ENCODE results near the gene CKS2. TPM values are rescaled to one million over a fixed set of nuclear protein-coding genes. Genes with fewer than 3 reads are reported as not detected.
"Not testable (repeated sequence)": the region's sequence is repeated elsewhere in the genome, so short reads cannot be mapped to it uniquely, and the experiment has no call there.

Gene CKS2
- 194 and 265 TPM in 2 replicates for total RNA-seq (2014; rRNA removed)
- 201 TPM for polyA plus RNA-seq (2012)

DNA sequence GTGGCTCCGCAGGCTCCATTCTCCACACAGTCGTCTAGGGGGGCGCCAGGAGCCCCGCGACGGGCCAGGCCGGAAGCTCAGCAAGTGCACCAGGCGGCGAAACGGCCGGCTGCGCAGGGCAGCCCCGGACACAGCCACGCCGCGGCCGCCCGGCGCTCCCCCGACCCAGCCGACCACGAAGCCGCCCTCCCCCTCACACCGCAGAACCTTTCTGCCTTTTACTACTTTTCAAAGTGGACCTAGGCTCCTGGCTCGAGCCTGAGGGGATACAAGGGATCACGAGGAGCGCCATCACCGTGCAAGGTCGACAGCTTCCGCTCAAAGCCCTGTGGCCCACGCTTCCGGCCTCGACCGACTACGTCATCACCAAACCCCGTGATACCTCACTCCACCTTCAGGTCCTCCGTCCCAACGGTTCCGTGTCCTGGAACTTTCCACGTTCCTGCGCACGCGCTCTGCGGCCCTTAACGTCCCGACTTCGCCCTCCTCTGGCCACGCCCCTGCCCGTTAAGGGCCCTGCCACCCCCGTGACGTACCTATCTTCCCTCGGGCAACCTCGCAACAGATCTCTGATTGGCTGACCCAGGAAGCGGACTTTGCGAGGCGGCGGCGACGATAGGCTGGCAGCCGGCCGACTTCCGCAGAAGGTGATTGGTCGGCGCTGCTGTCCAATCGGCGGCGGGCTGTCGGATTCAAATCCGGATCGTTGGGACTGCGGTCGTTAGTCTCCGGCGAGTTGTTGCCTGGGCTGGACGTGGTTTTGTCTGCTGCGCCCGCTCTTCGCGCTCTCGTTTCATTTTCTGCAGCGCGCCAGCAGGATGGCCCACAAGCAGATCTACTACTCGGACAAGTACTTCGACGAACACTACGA, at the start of gene CKS2:
TSS of gene CKS2 (plus strand) at position 721 of the 871 bp plus-strand sequence. CDS start at position 819, 98 bp downstream.
- DNase-seq (ENCODE audit: low read depth) = peak; percentile 100

DNA sequence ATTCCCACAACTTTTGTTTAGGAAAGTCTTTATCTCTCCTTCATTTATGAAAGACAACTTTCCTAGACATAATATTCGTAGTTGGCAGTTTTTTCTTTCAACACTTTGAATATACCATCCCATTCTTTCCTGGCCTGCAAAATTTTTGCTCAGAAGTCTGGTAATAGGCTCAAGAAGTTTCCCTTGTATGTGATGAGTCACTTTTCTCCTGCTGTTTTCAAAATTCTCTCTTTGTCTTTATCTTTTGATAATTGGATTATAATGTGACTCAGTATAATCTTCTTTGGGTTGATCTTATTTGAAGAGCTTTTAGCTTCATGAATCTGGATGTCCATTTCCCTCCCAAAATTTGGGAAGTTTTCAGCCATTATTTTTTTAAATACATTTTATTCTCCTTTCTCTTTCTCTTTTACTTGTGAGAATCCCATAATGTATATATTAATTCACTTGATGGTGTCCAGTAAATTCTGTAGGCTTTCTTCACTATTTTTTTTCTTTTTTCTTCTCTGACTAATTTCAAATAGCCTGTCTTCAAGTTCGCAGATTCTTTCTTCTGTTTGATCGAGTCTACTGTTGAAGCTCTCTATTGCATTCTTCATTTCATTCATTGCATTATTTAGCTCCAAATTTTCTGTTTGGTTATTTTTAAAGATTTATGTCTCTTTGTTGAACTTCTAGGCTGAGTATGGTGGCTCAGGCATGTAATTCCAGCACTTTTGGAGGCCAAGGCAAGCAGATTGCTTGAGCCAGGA, 37.3 kb upstream of the CKS2 start:
- DNase-seq (ENCODE audit: low read depth) = no peak

DNA sequence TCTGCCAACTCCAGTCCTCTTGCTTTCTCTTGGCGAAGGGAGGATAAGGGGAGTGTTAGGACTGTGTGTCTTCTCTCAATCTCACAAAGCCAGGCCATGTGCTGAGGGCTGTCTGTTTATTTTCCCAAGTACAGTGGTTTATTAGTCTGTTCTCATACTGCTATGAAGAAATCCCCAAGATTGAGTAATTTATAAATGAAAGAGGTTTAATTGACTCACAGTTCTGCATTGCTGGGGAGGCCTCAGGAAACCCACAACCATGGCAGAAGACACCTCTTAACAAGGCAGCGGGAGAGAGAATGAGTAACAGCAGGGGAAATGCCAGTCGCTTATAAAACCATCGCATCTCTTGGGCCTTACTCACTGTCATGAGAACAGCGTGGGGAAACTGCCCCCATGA, 36.2 kb upstream of the CKS2 start:
- peak; percentile 67 for DNase-seq (ENCODE audit: low read depth)

DNA sequence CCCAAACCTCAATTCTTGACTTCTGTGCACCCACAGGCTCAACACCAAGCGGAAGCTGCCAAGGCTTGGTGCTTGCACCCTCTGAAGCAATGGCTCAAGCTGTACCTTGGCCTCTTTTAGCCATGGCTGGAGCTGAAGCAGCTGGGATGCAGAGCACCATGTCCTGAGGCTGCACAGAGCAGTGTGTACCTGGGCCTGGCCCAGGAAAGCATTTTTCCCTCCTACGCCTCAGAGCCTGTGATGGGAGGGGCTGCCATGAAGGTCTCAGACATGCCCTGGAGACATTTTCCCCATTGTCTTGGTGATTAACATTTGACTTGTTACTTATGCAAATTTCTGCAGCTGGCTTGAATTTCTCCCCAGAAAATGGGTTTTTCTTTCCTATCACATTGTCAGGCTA, 35.0 kb upstream of the CKS2 start:
- not testable (repeated sequence) for DNase-seq (ENCODE audit: low read depth)

DNA sequence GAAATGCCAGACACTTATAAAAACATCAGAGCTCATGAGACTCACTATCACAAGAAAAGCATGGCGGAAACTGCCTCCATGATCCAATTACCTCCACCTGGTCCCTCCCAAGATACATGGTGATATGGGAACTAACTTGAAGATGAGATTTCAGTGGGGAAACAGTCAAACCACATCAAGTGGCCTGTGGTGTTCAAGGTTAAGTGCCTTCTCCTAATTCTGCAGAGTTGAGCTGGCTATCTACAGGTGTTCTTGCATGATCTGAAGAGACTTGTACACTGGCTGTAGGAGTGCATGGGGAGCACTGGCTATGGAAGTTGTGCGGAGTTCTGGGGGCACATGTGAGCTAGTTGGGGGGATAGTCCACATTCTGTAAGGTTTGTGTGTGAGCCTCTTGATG, 34.0 kb upstream of the CKS2 start:
- DNase-seq (ENCODE audit: low read depth) = no peak

DNA sequence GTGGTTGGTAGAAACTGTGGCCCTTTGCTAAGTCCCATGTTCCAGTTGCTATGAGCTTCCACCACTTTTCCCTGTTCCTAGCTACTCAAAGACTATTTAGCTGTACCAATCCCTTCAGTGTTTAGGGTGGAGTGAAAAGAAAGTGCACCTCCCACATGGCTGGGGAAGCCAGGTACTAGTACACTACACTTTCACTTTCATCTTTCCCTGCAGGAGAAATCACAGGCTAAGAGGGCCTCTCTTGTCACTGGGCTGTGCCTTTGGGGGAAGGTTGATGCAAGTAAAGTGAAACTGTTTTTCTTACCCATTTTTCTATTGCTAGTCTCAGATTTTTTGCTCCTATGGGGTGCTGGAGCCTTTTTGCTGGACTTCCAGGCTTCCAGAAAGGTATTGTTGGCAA, 33.5 kb upstream of the CKS2 start:
- no peak for DNase-seq (ENCODE audit: low read depth)

DNA sequence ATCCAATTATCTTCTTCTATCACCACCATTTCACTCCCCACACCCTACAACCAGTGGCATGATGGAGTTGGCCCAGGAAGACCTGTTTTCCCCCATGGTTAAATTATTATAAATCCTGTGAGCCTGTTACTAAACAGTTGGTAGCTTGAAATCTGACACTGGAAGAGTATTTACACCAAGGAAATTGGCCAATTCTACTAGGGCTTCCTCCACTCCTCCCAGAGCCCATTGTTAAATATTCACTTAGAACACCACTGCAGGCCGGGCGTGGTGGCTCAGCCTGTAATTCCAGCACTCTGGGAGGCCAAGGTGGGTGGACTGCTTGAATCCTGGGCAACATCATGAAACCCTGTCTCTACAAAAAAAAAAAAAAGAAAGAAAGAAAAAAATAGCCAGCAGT, 32.4 kb upstream of the CKS2 start:
- DNase-seq (ENCODE audit: low read depth) = no peak

DNA sequence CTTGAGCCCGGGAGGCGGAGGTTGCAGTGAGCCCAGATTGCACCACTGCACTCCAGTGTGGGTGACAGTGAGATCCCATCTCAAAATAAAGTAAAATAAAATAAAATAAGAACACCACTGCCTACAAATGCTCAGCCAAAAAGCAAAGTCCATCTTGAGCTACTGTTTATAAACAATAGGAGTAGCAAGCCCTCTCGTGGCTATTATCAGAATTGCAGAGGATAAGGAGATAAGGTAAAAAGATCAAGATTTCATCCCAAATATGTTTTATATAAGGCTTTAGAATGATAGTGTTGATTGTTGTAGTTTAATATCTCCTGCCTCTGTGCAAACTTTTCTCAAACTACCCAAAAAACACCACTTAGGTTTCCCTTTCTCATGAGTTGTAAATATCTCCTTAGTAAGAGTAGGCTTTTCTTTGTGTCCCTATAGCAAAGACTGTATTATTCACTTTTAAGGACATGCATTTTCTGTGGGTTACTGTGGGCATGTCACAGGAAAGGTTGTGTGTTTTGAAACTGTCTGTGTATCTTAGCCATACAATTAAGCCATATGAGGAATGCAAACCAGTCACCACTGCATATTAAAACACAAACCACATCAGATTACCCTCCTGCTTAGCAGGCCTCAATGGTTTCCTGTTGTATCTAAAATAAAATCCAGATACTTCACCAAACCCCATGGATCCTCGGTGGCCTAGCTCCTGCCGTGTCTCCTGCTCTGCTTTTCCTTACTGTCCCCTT, 31.8 kb upstream of the CKS2 start:
- DNase-seq (ENCODE audit: low read depth) = peak; percentile 53

DNA sequence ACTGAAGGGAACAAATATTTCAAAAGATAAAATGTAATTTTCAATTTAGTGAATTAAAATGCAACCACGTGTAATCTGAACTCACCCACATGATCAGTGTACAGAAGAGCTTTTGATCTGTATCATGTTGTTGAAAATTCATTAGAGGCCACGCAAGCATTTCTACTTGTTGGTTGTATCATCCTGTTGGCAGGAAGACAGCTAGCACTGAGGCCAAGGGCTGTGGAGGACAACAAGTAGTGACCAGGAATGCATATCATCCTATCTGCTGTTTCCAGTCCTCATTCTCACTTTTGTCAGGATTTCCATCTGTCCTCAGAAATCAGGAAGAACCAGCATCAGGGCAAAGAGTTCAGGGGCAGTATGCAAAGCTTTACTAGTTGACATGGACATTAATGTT, 29.9 kb upstream of the CKS2 start:
- DNase-seq (ENCODE audit: low read depth) = no peak

DNA sequence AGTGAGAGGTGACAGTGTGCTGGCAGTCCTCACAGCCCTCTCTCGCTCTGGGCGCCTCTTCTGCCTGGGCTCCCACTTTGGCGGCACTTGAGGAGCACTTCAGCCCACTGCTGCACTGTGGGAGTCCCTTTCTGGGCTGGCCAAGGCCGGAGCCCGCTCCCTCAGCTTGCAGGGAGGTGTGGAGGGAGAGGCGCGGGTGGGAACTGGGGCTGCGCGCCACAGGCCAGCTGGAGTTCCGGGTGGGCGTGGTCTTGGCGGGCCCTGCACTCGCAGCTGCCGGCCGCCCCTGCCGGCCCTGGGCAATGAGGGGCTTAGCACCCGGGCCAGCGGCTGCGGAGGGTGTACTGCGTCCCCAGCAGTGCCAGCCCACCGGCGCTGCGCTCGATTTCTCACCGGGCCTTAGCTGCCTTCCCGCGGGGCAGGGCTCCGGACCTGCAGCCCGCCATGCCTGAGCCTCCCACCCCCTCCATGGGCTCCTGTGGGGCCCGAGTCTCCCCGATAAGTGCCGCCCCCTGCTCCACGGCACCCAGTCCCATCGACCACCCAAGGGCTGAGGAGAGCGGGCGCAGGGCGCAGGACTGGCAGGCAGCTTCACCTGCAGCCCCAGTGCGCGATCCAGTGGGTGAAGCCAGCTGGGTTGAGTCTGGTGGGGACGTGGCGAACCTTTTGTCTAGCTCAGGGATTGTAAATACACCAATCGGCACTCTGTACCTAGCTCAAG, 28.6 kb upstream of the CKS2 start:
- DNase-seq (ENCODE audit: low read depth) = not testable (repeated sequence)

DNA sequence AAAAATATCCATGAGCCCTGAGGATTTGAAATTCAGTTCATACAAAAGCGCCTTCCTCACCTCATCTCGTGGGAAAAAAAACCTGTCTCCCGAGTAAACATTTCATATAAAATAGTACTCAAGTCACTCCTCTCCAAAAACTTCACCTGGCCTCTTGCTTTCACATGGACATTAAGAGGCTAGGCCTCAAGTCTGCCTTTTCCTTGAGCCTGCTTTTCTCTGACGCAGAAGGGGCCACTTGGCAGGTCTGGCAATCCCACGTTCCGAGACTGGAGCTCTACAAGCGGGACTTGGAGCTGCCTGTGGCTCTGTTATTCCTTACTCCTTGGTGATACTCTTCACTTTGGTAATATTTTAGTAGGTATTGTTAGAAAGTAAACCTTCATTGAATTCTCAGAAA, 26.9 kb upstream of the CKS2 start:
- DNase-seq (ENCODE audit: low read depth) = no peak

DNA sequence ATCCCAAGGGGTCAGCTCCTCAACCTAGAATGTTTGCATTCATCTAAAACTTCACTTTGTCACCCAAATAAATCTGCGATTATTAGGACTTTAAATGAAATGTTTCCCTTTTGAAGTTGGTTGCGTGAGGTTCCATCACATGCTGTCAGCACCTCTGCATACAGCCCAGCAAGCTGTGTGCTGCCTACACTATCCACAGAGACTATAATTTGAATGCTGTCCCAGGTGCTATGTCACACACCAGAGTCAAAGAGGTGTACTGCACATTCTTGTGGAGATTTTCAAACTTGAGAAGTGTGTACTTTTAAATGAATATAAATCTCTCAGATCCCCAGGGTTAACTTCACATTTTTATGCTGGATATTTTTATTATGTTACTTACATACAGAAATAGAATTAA, 19.3 kb upstream of the CKS2 start:
- no peak for DNase-seq (ENCODE audit: low read depth)

DNA sequence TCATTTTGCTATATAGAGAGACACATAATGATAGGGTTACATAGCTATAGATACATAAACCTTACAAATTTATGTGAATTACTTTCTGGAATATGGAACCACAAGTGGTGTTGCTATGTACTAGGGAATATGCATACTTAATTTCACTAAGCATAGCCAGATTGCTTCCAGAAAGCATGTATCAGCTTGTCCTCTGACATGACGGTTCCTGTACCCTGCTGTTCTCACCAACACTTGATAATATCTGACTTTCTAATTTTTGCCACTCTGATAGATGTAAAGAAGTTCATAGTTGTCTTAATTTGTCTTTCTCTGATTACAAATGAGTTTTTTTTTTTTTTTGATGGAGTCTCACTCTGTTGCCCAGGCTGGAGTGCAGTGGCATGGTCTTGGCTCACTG, 18.0 kb upstream of the CKS2 start:
- DNase-seq (ENCODE audit: low read depth) = no peak

DNA sequence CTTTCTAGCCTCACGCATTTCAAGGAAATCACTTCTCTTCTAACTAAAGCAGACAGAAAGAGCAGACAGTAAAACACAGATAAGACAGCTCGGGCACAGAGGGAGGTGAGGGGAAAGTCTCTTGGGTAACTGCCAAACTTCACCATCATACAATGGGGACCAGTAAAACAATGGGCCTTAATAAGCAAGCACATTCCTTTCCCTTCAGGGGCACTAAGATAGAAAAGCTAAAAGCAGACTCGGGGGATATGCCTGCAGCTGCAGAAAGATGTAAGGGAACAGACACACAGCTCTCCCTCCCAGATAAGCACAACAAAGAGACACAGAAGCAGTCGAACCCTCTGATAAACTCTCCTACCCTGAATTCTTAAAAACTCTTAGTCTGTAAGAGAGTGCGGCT, 15.6 kb upstream of the CKS2 start:
- no peak for DNase-seq (ENCODE audit: low read depth)

DNA sequence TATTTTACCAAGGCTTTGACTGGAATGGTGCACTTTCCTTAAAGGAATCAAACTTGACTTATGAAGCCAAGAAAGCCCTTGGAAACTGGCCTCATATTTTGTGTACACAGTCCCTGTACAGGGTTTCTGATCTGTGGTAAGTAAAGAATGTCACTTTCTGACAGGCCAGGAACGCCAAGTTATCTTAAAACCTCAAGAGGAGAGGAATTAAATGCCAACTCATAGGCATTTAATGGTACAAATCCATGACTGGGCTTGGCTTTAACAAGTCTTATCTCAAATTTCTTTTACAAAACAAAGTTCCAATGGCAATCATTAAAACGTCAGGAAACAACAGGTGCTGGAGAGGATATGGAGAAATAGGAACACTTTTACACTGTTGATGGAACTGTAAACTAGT, 9.0 kb upstream of the CKS2 start:
- peak; percentile 72 for DNase-seq (ENCODE audit: low read depth)

DNA sequence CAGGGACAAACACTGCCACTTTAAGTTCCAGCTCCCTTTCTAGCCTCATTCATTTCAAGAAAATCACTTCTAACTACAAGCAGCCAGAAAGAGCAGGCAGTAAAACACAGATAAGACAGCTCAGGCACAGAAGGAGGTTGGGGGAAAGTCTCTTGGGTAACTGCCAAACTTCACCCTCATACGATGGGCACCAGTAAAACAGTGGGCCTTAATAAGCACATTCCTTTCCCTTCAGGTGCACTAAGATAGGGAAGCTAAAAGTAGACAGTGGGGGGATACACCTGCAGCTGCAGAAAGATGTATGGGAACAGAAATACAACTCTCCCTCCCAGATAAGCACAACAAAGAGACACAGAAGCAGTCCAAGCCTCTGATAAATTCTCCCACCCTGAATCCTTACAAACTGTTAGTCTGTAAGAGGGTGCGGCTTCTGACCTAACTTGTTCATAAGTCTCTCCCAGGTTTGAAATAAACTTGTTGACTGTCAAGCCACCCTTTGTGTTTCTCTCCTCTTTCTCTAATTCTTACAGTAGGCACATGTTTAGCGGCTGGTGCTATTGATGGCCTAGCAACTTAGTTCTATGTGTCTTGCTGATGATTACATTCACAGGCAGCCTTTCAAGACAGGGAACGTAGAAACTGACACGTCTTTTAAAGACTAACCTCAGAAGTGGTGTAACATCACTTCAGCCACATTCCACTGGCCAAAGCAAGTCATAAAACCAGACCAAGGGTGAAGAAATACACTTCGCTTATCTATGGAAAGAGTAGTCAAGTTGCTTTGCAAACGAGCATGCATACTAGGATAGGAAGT, 6.8 kb upstream of the CKS2 start:
- no peak for DNase-seq (ENCODE audit: low read depth)

DNA sequence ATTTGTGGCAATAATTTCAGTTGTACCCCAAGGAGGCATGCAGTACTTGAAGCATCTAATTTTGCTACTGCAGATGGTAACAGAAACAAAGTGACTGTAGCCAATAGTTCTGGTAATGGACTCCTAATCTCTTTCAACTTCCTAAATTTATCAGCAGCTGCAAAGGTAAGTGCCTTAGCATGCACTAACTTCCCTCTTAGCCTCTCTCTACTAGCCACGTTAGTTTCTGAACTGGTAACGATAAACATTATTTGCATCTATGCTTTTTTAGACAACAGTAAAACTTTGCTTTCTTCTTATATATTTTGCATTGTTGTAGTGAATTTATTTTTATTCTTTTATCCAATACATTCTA, 6.2 kb upstream of the CKS2 start:
- no peak for DNase-seq (ENCODE audit: low read depth)

DNA sequence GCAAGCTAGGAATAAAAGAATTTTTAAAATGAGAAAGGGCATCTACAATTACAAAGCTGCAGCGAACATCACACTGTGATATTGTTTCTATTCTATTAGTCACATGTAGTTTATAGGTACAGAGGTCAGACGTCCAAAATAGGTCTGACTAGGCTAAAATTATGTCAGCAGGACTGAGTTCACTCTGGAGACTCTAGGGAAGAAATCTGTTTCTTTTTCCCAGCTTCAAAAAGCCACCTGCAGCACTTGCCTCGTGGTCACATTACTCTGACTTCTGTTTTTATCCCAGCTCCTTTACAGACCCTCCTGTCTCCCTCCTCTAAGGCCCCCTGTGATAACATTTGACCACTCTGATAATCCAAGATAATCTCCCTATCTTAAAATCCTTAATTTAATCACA, 5.1 kb upstream of the CKS2 start:
- DNase-seq (ENCODE audit: low read depth) = no peak

DNA sequence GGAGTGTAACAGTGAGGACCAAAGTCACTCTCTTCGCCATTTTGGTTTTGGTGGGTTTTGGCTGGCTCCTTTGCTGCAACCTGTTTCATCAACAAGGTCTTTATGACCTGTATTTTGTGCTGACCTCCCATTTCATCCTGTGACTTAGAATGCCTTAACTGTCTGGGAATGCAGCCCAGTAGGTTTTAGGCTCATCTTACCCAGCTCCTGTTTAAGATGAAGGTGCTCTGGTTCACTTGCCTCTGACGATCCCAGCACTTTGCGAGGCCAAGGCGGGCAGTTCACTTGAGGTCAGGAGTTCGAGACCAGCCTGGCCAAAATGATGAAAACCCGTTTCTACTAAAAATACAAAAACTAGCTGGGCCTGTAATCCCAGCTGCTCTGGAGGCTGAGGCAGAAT, 1.8 kb upstream of the CKS2 start:
- DNase-seq (ENCODE audit: low read depth) = no peak

DNA sequence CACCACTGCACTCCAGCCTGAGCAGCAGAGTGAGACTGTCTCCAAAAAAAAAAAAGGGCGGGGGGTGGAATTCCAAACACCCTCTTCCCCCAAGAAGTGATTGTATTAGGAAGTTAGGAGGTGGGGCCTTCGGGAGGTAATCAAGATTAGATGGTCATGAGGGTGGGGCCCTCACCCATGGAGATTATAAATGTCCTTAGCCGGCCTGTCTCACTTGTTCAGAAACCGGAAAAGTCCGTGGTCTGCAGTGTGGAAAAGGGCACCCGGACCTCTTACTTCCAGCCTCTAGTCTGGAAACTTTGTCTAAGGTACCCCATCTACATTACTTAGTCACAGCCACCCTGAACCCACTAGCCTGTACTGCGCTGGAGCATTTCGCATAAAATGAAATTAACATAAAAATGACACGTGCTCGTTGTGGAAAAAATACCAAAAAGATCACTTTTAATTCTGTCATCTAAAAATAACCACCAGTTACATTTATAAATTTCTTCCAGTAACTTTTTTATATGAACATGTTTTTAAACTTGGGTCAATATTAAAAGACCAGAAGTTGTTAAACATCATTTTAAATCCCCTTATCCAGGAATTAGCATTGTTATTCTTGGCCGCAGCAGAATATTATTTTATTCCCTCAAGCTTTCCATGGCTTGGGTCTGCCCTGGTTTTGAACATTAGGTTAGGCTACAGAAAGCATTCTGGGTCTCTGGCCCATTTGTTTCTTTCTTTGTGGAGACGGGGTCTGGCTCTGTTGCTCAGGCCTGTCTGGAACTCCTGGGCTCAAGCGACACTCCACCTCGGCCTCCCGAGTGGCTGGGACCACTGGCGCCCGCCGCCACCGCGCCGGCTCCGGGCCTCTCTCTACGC, 1.2 kb upstream of the CKS2 start:
- no peak for DNase-seq (ENCODE audit: low read depth)
